RKO (cell line): ENCODE results near the gene SLC4A4.

ENCODE experiments used
- DNase-seq: peaks from one replicate; pipeline ENCODE4 v3.0.0-alpha.2; 2016; ENCODE audit warnings: low spot score

The SLC4A4 gene

DNA sequence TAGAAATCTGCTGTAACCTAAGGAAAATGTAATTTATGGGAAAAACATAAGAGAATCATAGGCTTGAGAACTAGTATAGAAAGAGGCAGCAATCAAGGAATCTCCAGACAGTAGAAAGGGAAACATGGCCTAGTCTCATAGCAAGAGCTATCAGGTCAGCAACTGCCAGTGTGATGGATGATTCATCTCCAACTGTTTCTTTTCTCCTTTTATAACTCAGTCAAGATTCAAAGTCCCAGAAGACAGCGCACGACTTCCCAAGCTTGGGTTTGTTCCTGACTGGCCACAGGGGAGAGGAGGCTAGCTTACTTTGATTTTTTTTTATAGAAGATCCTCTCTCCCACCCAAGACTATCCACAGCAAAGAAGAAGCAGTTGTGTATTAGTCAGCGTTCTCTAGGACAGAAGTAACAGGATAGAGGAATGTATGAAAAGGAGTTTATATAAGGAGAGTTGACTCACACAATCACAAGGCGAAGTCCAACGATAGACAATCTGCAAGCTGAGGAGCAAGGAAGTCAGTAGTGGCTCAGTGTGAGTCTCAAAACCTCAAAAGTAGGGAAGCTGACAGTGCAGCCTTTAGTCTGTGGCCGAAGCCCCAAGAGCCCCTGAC, 263.6 kb downstream of the SLC4A4 start:
- DNase-seq: no peak

DNA sequence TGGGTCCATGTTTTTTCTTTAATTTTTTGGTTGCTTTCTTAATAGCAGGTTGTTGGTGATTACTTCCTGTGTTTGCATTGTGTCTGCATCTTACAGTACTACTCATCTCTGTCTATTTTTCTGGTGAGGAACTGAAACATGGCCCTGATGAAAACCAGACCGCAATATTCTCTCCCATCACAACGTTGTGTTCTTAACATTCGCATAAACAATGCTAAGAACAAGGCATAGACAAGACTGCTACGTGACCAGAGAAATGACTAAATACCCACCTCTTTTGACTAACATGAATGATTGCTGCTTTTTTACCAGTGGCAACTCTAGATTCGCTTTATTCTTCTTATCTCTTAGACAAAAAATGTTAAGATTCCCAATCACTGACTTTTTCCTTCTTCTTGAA, 266.0 kb downstream of the SLC4A4 start:
- no peak for DNase-seq

DNA sequence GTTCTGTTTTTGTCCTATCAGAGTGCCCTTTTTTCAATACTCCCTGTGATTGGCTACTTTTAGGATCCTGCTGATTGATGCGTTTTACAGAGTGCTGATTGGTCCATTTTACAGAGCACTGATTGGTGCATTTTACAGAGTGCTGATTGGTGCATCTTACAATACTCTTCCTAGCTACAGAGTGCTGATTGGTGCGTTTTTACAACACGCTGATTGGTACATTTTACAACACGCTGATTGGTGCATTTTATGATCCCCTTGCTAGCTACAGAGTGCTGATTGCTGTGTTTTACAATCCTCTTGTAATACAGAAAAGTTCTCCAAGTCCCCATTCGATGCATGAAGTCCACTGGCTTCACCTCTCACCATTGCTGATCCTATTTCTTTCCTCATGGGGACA, 268.3 kb downstream of the SLC4A4 start:
- DNase-seq: no peak

DNA sequence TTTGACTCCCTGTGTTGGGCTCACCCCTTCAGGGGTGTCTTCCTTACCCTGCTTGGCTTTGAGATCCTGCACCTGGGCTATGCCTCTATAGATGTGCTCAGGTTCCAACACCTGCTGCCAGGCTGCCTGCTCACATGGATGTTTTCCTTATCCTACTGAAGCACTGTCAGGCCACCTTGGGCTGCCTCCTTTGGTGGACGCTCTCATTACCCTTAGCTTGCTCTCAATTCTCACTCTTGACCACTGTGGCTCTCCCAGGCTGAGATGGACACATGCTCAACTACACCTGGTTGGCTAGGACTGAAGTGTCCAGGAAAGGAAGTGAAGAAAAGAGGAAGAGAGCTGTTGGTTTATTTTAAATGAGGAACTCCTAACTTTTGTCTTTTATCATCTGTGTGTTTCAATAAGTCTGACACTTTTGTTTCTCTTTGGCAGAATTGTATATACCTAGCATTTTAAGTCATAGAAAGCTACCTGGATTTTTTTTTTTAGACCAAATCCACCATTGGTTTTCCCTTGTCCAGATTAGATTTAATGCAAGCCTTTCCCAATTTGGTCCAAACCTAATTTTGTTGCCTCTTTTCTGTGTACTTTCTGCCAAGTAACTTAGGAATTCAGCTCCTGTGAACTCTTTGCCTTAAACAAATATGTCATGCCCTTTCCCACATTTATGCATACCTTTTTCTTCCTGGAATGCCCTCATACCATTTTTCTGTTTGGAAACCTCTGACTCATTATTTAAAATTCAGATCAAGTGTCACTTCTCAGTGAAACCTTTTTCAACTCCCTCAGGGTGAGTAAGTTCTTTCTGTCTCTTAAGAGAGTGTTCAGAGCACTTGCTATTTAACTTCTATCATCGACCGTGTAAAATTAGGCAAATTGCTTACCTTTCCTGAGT, 269.2 kb downstream of the SLC4A4 start:
- no peak for DNase-seq

DNA sequence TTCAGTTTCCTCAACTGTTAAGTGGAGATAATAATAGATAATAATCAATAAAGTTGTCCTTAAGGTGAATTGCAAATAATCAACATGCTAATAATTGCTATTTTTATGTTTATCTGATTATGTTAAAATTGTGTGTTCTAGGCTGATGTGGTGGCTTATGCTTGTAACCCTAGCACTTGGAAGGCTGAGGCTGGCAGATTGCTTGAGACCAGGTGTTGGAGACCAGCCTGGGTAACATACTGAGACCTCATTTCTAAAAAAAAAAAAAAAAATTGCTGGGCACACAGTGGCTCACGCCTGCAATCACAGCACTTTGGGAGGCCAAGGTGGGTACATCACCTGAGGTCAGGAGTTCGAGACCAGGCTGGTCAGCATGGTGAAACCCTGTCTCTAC, 269.9 kb downstream of the SLC4A4 start:
- no peak for DNase-seq

DNA sequence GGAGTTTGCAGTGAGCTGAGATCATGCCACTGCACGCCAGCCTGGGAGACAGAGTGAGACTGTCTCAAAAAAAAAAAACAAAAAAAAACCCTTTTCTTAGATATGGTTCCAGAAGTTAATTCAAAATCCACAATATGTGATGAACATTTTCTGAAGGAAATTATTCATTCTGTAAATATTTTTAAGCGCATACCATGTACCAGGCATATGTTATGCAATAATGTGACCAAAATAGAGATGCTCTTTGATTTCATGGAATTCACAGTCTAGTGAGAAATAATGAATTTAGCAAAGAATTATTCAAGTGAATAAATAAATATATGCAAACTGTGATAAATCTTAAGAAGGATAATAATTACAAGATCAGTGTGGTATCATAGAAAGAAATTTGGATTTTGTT, 270.3 kb downstream of the SLC4A4 start:
- DNase-seq: no peak

DNA sequence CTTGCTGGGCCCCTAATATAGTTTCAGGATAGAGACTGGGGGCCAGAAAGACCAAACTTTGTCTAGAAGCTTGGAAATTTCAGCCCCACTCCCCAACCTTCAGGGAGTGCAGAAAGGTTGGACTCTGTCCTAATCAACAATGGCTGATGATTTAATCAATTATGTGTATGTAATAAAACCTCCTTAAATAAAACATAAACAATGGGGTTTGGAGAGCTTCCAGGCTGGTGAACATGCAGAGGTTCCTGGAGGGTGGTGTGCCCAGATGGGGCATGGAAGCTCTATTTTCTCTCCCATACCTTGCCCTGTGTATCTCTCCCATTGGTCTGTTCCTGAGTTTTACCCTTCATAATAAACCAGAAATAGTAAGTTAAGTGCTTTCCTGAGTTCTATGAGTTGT, 270.8 kb downstream of the SLC4A4 start:
- no peak for DNase-seq

DNA sequence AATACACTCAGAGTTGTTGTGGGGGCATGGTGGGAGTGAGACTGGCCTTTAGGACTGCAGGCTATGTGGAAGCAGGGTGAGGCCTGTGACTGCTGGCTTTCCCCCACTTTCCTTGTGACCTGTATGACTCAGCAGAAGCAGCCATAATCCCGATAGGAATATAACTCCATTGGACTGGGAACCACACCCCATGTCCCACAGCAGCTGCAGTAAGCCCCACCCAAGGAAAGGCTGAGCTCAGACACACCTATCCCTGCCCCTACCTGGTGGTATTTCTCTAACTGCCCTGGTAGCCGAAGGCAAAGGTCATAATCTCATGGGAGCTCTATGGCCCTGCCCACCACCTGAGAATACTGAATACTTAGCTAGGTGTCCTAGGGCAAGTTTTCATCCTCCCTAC, 275.8 kb downstream of the SLC4A4 start:
- DNase-seq: no peak

DNA sequence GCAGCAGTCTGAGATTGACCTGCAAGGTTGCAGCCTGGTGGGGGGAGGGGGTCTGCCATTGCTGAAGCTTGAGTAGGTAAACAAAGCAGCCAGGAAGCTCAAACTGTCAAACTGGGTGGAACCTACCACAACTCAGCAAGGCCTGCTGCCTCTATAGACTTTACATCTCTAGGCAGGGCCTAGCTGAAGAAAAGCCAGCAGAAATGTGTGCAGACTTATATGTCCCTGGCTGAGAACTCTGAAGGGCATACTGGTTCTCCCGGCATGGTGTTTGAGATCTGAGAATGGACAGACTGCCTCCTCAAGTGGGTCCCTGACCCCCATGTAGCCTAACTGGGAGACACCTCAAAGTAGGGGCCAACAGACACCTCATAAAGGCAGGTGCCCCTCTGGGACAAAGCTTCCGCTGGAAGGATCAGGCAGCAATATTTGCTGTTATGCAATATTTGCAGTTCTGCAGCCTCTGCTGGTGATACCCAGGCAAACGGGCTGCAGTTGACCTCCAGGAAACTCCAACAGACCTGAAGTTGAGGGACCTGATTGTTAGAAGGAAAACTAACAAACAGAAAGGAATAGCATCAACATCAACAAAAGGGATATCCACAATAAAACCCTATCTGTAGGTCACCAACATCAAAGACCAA, 277.5 kb downstream of the SLC4A4 start:
- no peak for DNase-seq
